D721Med (cell line): Measurements from ENCODE around the gene SPACA1.

ENCODE experiments used
- DNase-seq: peaks from one replicate; pipeline ENCODE4 v3.0.0; 2011; ENCODE audit warnings: low spot score; ENCODE audit not compliant: insufficient read length
- FAIRE-seq: peaks from 2 replicates; lab custom pipeline; 2011; peaks lifted over from hg19 to GRCh38; lab: Jason Lieb, UNC
- CTCF ChIP-seq: IDR thresholded peaks from 2 replicates; pipeline ENCODE4 v1.5.1; 2012; ENCODE audit warnings: mild to moderate bottlenecking, control low read depth; ENCODE audit not compliant: insufficient read depth; ENCODE audit errors: missing control alignments

Gene SPACA1

DNA sequence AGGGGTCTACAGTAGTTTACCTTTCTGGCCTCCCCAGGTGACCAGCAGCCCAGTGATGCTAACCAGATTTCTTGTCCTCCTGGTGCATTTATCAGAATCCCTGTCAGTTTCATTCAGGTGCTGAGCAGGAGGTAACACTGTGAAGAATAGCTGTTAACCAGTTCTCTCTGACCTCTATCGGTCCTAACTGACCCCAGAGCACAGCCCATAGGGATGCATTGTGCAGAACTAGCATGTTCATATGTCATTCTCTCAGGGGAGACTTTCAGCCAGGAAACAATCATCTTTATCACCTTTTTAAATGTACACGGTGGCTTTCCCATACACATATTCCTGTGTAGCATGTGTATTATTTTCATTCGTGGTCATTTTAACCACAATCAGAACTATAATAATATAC, 68.6 kb downstream of the SPACA1 start:
- TF ChIP-seq CTCF = no peak
- FAIRE-seq = no peak

More for the DNA sequence above, 68.6 kb downstream of the SPACA1 start:
- DNase-seq = no peak
